Adrenal gland (tissue), 12 donors: ENCODE measurements around the gene CA9. TPM values are rescaled to one million over a fixed set of nuclear protein-coding genes. Genes with fewer than 3 reads are reported as not detected.
A peak's percentile ranks its signal among the peaks of the same experiment; 100 is the strongest.

Experiments
- DNase-seq, 7 donors: peaks; one replicate each; pipeline ENCODE4 v3.0.0-alpha.2; 2019 to 2020
- H3K27ac ChIP-seq, 5 donors: fragments of 200-600 bp; sonication (generic) in 4 of 5; 1 replicate in 3 of 5; 2 replicates in 2 of 5; pipeline versions ENCODE4 v1.5.1 to v1.8.0; 2016 to 2020; ENCODE audit warnings: mild to moderate bottlenecking in 1 of 5
- H3K27me3 ChIP-seq: fragments of 200-600 bp; 2 replicates; pipeline ENCODE4 v1.8.0; 2021
- H3K36me3 ChIP-seq, 2 donors: fragments of 200-600 bp; replicated peaks in 1 of 2; 1 replicate in 1 of 2; 2 replicates in 1 of 2; pipeline versions ENCODE4 v1.5.1 to v1.8.0; 2018 to 2022
- H3K4me1 ChIP-seq, 2 donors: fragments of 200-600 bp; replicated peaks in 1 of 2; 1 replicate in 1 of 2; 2 replicates in 1 of 2; pipeline versions ENCODE4 v1.5.1 to v1.8.0; 2018 to 2021
- H3K4me3 ChIP-seq, 4 donors: fragments of 200-600 bp; sonication (generic) in 3 of 4; one replicate each; pipeline ENCODE4 v1.5.1; 2016 to 2018
- H3K9me3 ChIP-seq, 3 donors: fragments of 200-600 bp; sonication (generic) in 1 of 3; replicated peaks in 1 of 3; 1 replicate in 2 of 3; 2 replicates in 1 of 3; pipeline versions ENCODE4 v1.5.1 to v1.8.0; 2016 to 2021
- CTCF ChIP-seq, 6 experiments: fragments of 450-650 bp in 4 of 6; fragments of 200-600 bp in 2 of 6; sonication (generic) in 1 of 6; IDR thresholded peaks; 1 replicate in 5 of 6; 2 replicates in 1 of 6; pipeline versions ENCODE4 v1.5.1 to v1.8.0; 2016 to 2021; ENCODE audit warnings: antibody characterized with exemption in 6 of 6, mild to moderate bottlenecking in 2 of 6, moderate library complexity in 1 of 6
- POLR2A ChIP-seq, 2 donors: fragments of 450-650 bp; IDR thresholded peaks; one replicate each; pipeline ENCODE4 v1.6.1; 2017; ENCODE audit warnings: antibody characterized with exemption in 2 of 2, mild to moderate bottlenecking in 2 of 2, moderate library complexity in 1 of 2
- WGBS, 4 donors: extraction: QIAGEN DNeasy Blood & Tissue Kit in 2 of 4; methylation state at CpG; one replicate each; pipeline versions ENCODE4 v1.1.5 to v1.1.7; 2013 to 2017; 5-methylcytosine and 5-hydroxymethylcytosine counted together
- intact Hi-C, 2 donors: fragments of 100-400 bp; cut with DNase I; formaldehyde crosslinking; loops; one replicate each; pipeline versions ENCODE4 v1.14.1 to v1.15.0; 2022 to 2023
- polyA plus RNA-seq, 3 donors: library from polyadenylated mRNA; stranded (reverse); fragments of 200-250 nt in 2 of 3; fragments of 350-450 nt in 1 of 3; fragmentation: Illumina TruSeq in 1 of 3; extraction: RNeasy Lipid Tissue Mini Kit (QIAGEN cat#74804) in 1 of 3; gene quantifications; one replicate each; pipeline ENCODE4 v1.2.3, GENCODE V29; 2013 to 2014
- total RNA-seq, 9 donors: library from RNA; depleted of rRNA in 4 of 9; stranded (reverse); fragments of >200 nt in 4 of 9; fragments of 120-200 nt in 1 of 9; fragmentation: NEBNext Ultra II Directional in 1 of 9; extraction: Animal tissue kit (Norgen Biotek cat#: 25700) in 1 of 9; gene quantifications; one replicate each; pipeline versions ENCODE4 v1.1.0 to v1.2.4, GENCODE V29; 2013 to 2023
- donor health status: healthy with polysubstance abuse.
- donor health status: Bipolar disorder and iron deficiency.
- donor health status: DM: yes; HTN: yes; CAD: no.
- donor health status: DM: no; HTN: no; CAD: no.
- donor health status: DM: no; HTN: no; CAD: no.
- donor health status: DM: yes; HTN: yes; CAD: no.

The CA9 gene
- total and polyA plus RNA-seq, 12 donors: 0.28 to 13.7 (median 1.4) TPM

- Histone ChIP-seq H3K36me3 (no peaks in the 10 kb centered on the region), H3K27ac (peak overlapping the region in 1 of 5 donors; percentile 62), H3K4me1 (peaks cover 5 to 14% of the 10 kb centered on the region in 2 donors), H3K27me3 (no peaks in the 10 kb centered on the region), H3K9me3 (no peaks in the 10 kb centered on the region), H3K4me3 (no peak overlapping the region)
- 83 to 91% (median 87%) methylated on average over 6 to 7 of the region's 7 CpGs for WGBS, 4 donors
- no peak for TF ChIP-seq CTCF (IDR thresholded peaks at IDR 0.05)
- intact Hi-C loops: no loop called here
- peak in 1 of 7 donors; percentile 13 for DNase-seq
These were observed 21.5 kb upstream of the CA9 start for GRCh38 chr9:35651956-35652828.

GRCh38 chr9:35652829-35653209 is 20.9 kb upstream of the CA9 start:
- TF ChIP-seq POLR2A (IDR thresholded peaks at IDR 0.05) (no peak), CTCF (IDR thresholded peaks at IDR 0.05) (no peak)
- Histone ChIP-seq H3K27ac (peak overlapping the region in 1 of 5 donors; percentile 62), H3K4me1 (peaks cover 6 to 16% of the 10 kb centered on the region in 2 donors), H3K36me3 (no peaks in the 10 kb centered on the region), H3K27me3 (no peaks in the 10 kb centered on the region), H3K4me3 (no peak overlapping the region), H3K9me3 (no peaks in the 10 kb centered on the region)
- intact Hi-C loops: no loop called here
- 75 to 91% (median 85%) methylated on average over 8 of the region's 8 CpGs for WGBS, 4 donors
- DNase-seq: peak in 1 of 7 donors; percentile 18

- no peaks in the 10 kb centered on the region for H3K36me3 ChIP-seq
- peak in 1 of 7 donors; percentile 20 for DNase-seq
- H3K4me1 ChIP-seq: peaks cover 6 to 16% of the 10 kb centered on the region in 2 donors
- H3K27ac ChIP-seq: no peak overlapping the region
- no peak for TF ChIP-seq POLR2A (IDR thresholded peaks at IDR 0.05)
- TF ChIP-seq CTCF (IDR thresholded peaks at IDR 0.05): no peak
- H3K4me3 ChIP-seq: no peak overlapping the region
- no peaks in the 10 kb centered on the region for H3K9me3 ChIP-seq
- intact Hi-C loops: no loop called here
- no peaks in the 10 kb centered on the region for H3K27me3 ChIP-seq
- 89 to 100% (median 94%) methylated on average over 2 of the region's 2 CpGs for WGBS, 4 donors
These were observed 20.1 kb upstream of the CA9 start for GRCh38 chr9:35653611-35654010.

- peaks cover 0 to 4% of the 10 kb centered on the region in 2 donors for H3K36me3 ChIP-seq
- no peak for TF ChIP-seq CTCF (IDR thresholded peaks at IDR 0.05)
- TF ChIP-seq POLR2A (IDR thresholded peaks at IDR 0.05): no peak
- DNase-seq: no peak
- H3K27ac ChIP-seq: peak overlapping the region in 1 of 5 donors; percentile 97
- WGBS, 4 donors: 79 to 84% (median 81%) methylated on average over 17 of the region's 17 CpGs
- H3K4me1 ChIP-seq: peaks cover 6 to 36% of the 10 kb centered on the region in 2 donors
- intact Hi-C loops: no loop called here
- H3K4me3 ChIP-seq: no peak overlapping the region
- H3K27me3 ChIP-seq: no peaks in the 10 kb centered on the region
- no peaks in the 10 kb centered on the region for H3K9me3 ChIP-seq
These were observed 17.4 kb upstream of the CA9 start for GRCh38 chr9:35656348-35656747.
